SH-SY5Y (cell line): ENCODE results near the gene ARL6IP4.

Source experiments
- GATA2 ChIP-seq: IDR thresholded peaks from 2 replicates; pipeline ENCODE4 v1.6.1; 2011; ENCODE audit warnings: mild to moderate bottlenecking, low read depth, low read length
- GATA3 ChIP-seq: IDR thresholded peaks from 2 replicates; pipeline ENCODE4 v1.6.1; 2011; ENCODE audit warnings: low read depth, mild to moderate bottlenecking, low read length, moderate library complexity

DNA sequence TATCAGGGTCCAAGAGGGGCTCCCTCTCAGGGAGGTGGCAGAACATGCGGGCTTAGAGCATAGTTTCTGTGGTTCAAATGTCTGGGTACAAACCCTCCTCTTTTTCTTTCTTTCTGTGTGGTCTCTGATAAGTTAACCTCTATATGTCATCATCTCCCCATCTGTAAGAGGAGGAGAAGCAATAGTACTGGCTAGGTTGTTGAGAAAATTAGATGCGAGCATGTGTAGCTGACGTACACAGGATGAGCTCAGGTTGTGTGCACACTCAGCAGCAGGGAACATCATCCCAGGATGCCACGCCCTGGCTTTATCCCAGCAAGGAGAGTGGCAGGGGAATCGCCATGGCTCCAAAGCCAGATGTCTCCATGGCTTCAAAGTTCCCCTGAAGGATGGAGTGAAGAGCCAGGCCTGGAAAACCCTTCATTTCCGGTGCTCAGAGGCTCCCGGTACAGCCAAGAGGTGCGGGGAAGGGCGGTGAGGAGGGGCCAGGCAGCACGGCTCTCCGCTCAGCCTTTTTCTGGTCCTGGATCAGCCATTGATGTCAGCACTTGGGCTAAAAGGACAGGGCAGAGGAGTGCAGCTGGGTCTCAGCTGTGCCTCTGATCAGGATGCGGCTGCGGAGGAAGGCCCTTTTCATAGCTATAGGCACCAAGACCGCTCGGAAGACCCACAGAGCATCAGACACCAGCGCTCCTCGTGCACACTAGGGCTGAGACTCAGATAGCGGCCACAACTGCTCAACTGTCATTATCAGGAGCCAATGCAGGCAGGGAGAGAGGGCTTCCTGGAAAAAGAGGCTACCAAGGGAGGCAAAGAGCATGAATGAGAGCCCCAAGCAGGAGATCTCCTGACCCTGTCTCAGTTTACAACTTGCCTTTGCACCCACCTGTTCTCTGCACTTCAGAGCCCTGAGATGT, 41.5 kb downstream of the ARL6IP4 start:
- TF ChIP-seq GATA2 (no peak), GATA3 (no peak)
